Measurements from ENCODE around the gene THY1.

Gene THY1

GRCh38 chr11:119367661-119368120, 55.3 kb downstream of the THY1 start:
- no peak for DNase-seq

All from activated CD4-positive, alpha-beta T cell treated with anti-CD3 and anti-CD28 coated beads, Interleukin-2, amount 50 U/mL, for 1 hour (primary cell).